Fibroblast of villous mesenchyme (primary cell): ENCODE data around the gene MAGI1. TPM values are rescaled to one million over a fixed set of nuclear protein-coding genes. Genes with fewer than 3 reads are reported as not detected.

Experiments used
- DNase-seq: peaks from one replicate; pipeline ENCODE4 v3.0.0-alpha.2; 2010; ENCODE audit warnings: low read depth
- H3K4me3 ChIP-seq: 2 replicates; pipeline ENCODE4 v1.5.1; 2011; ENCODE audit warnings: low read depth, mild to moderate bottlenecking, low read length
- CTCF ChIP-seq: IDR thresholded peaks from 2 replicates; pipeline ENCODE4 v1.5.1; 2012; ENCODE audit warnings: low read depth, mild to moderate bottlenecking, low read length; ENCODE audit not compliant: insufficient read depth
- total RNA-seq: library from RNA; depleted of rRNA; stranded (reverse); fragments of >200 nt; gene quantifications from 2 replicates; pipeline ENCODE4 v1.2.3, GENCODE V29; 2012

The MAGI1 gene
- total RNA-seq, 1 donor = 20.7 TPM

GRCh38 chr3:65381496-65382010 lies 657.2 kb downstream of the MAGI1 start:
- TF ChIP-seq CTCF = no peak
- no peak for DNase-seq
- no peak overlapping the region for H3K4me3 ChIP-seq

- TF ChIP-seq CTCF = no peak
Observed at GRCh38 chr3:65379223-65379622, 659.5 kb downstream of the MAGI1 start.

GRCh38 chr3:65377637-65378036 lies 661.1 kb downstream of the MAGI1 start:
- no peak for TF ChIP-seq CTCF
- no peak for DNase-seq
- no peak overlapping the region for H3K4me3 ChIP-seq

More at GRCh38 chr3:65379223-65379622, 659.5 kb downstream of the MAGI1 start:
- no peak overlapping the region for H3K4me3 ChIP-seq
- DNase-seq = no peak

- DNase-seq = no peak
- no peak overlapping the region for H3K4me3 ChIP-seq
- no peak for TF ChIP-seq CTCF
Observed at GRCh38 chr3:65376426-65376825, 662.3 kb downstream of the MAGI1 start.

GRCh38 chr3:65371053-65371452 lies 667.7 kb downstream of the MAGI1 start:
- TF ChIP-seq CTCF = no peak
- peak; percentile 70 for DNase-seq
- H3K4me3 ChIP-seq = no peak overlapping the region

- DNase-seq = no peak
- no peak for TF ChIP-seq CTCF
- H3K4me3 ChIP-seq = no peak overlapping the region
Observed at GRCh38 chr3:65368866-65369265, 669.9 kb downstream of the MAGI1 start.

- no peak overlapping the region for H3K4me3 ChIP-seq
- DNase-seq = no peak
- no peak for TF ChIP-seq CTCF
Observed at GRCh38 chr3:65362688-65363087, 676.0 kb downstream of the MAGI1 start.
